NCI-H526 treated with DMSO at 0.1 percent for 48 hours (cell line): ENCODE data around the gene EPHB3.
A peak's percentile ranks its signal among the peaks of the same experiment; 100 is the strongest.

Source experiments
- DNase-seq: peaks from one replicate; lab custom pipeline; 2025; lab: John Stamatoyannopoulos, UW

EPHB3 gene

GRCh38 chr3:184561061-184561912 lies at the start of gene EPHB3:
EPHB3 (plus strand) TSS chr3:184561785; CDS start chr3:184562236, 451 bp downstream.
- peak; percentile 98 for DNase-seq

GRCh38 chr3:184512621-184513020 lies 49.0 kb upstream of the EPHB3 start:
- no peak for DNase-seq

GRCh38 chr3:184513276-184514170 lies 48.1 kb upstream of the EPHB3 start:
- DNase-seq = peak; percentile 77

GRCh38 chr3:184514171-184514490 lies 47.5 kb upstream of the EPHB3 start:
- no peak for DNase-seq

GRCh38 chr3:184523825-184524615 lies 37.6 kb upstream of the EPHB3 start:
- peak; percentile 44 for DNase-seq

- DNase-seq = no peak
Observed at GRCh38 chr3:184524981-184525336, 36.6 kb upstream of the EPHB3 start.

GRCh38 chr3:184525337-184526087 lies 36.1 kb upstream of the EPHB3 start:
- peak; percentile 45 for DNase-seq

- no peak for DNase-seq
Observed at GRCh38 chr3:184526088-184526433, 35.5 kb upstream of the EPHB3 start.

- DNase-seq = no peak
Observed at GRCh38 chr3:184531626-184532280, 29.8 kb upstream of the EPHB3 start.

- no peak for DNase-seq
Observed at GRCh38 chr3:184532940-184533732, 28.4 kb upstream of the EPHB3 start.

- DNase-seq = no peak
Observed at GRCh38 chr3:184537885-184538665, 23.5 kb upstream of the EPHB3 start.

- DNase-seq = no peak
Observed at GRCh38 chr3:184538666-184539431, 22.7 kb upstream of the EPHB3 start.

GRCh38 chr3:184539801-184540435 lies 21.7 kb upstream of the EPHB3 start:
- DNase-seq = no peak

GRCh38 chr3:184540777-184541681 lies 20.6 kb upstream of the EPHB3 start:
- DNase-seq = peak; percentile 55

- no peak for DNase-seq
Observed at GRCh38 chr3:184541886-184542562, 19.6 kb upstream of the EPHB3 start.

GRCh38 chr3:184542577-184542976 lies 19.0 kb upstream of the EPHB3 start:
- DNase-seq = no peak

GRCh38 chr3:184543256-184543655 lies 18.3 kb upstream of the EPHB3 start:
- no peak for DNase-seq
